ENCODE data around the gene HBA2. TPM values are rescaled to one million over a fixed set of nuclear protein-coding genes. Genes with fewer than 3 reads are reported as not detected.

Gene HBA2
- polyA plus RNA-seq, 3 donors = 2.8 to 193 (median 158) TPM

- Mint-ChIP-seq H3K27me3 (ENCODE audit: low read depth in 3 of 3) (peaks cover 51 to 74% (median 64%) of the 10 kb centered on the region in 3 donors), H3K9me3 (peaks cover 0 to 20% (median 4%) of the 10 kb centered on the region in 7 donors), H3K4me3 (peak overlapping the region in 1 of 2 donors; percentile 65), H3K36me3 (peaks cover 3 to 4% of the 10 kb centered on the region in 2 donors), H3K4me1 (peaks cover 11% of the 10 kb centered on the region), H3K27ac (no peak overlapping the region)
- H3K27me3 ChIP-seq (ENCODE audit: control insufficient read depth in 2 of 2, insufficient read depth in 2 of 2, low read length in 2 of 2) = peaks cover 43 to 65% of the 10 kb centered on the region in 2 donors
- H3K36me3 ChIP-seq (replicated peaks in 1 of 2; ENCODE audit: control insufficient read depth in 1 of 2, insufficient read depth in 2 of 2, low read length in 2 of 2) = no peaks in the 10 kb centered on the region
- H3K4me3 ChIP-seq (replicated peaks in 1 of 3; ENCODE audit: low read depth in 2 of 3, low read length in 3 of 3) = no peak overlapping the region
- intact Hi-C loops (cut with micrococcal nuclease) = no loop called here
- no peak overlapping the region for H3K27ac ChIP-seq (ENCODE audit: low read depth in 1 of 2, low read length in 2 of 2)
- no peaks in the 10 kb centered on the region for H3K79me2 ChIP-seq (ENCODE audit: insufficient read depth, low read length)
- no peak for TF ChIP-seq CTCF (IDR thresholded peaks at IDR 0.05)
- H3K4me1 ChIP-seq (ENCODE audit: control insufficient read depth in 1 of 2, insufficient read depth in 2 of 2, low read length in 2 of 2) = peaks cover 8 to 17% of the 10 kb centered on the region in 2 donors
- H2AFZ ChIP-seq (ENCODE audit: insufficient read depth, low read depth, low read length, poor library complexity, severe bottlenecking) = no peak overlapping the region
- no peaks in the 10 kb centered on the region for H4K20me1 ChIP-seq (ENCODE audit: insufficient read depth, low read length)
- no peak for DNase-seq
- peaks cover 0 to 9% of the 10 kb centered on the region in 2 donors for H3K9me3 ChIP-seq (replicated peaks in 1 of 2; ENCODE audit: control insufficient read depth in 1 of 2, insufficient read depth in 1 of 2, low read length in 2 of 2)
- H3K4me2 ChIP-seq (replicated peaks; ENCODE audit: extremely low read depth, low read length, poor library complexity, severe bottlenecking) = no peak overlapping the region
- 74% methylated on average over 3 of the region's 11 CpGs for WGBS (ENCODE audit: insufficient coverage)
- no peak overlapping the region for H3K9ac ChIP-seq (ENCODE audit: insufficient read depth, low read length, poor library complexity, severe bottlenecking)
Measured at GRCh38 chr16:178668-179015, 6.0 kb downstream of the HBA2 start.

GRCh38 chr16:179211-180092 lies 6.8 kb downstream of the HBA2 start:
- peaks cover 1 to 3% of the 10 kb centered on the region in 2 donors for H3K36me3 Mint-ChIP-seq
- no peaks in the 10 kb centered on the region for H3K79me2 ChIP-seq (ENCODE audit: insufficient read depth, low read length)
- peaks cover 11% of the 10 kb centered on the region for H3K4me1 Mint-ChIP-seq
- peaks cover 8 to 17% of the 10 kb centered on the region in 2 donors for H3K4me1 ChIP-seq (ENCODE audit: control insufficient read depth in 1 of 2, insufficient read depth in 2 of 2, low read length in 2 of 2)
- no peak overlapping the region for H3K9ac ChIP-seq (ENCODE audit: insufficient read depth, low read length, poor library complexity, severe bottlenecking)
- H3K4me3 Mint-ChIP-seq = peak overlapping the region in 1 of 2 donors; percentile 80
- H3K27me3 Mint-ChIP-seq (ENCODE audit: low read depth in 3 of 3) = peaks cover 48 to 67% (median 57%) of the 10 kb centered on the region in 3 donors
- 87% methylated on average over 5 of the region's 17 CpGs for WGBS (ENCODE audit: insufficient coverage)
- H3K9me3 Mint-ChIP-seq = peaks cover 0 to 17% (median 3%) of the 10 kb centered on the region in 7 donors
- TF ChIP-seq CTCF (IDR thresholded peaks at IDR 0.05) = no peak
- no peaks in the 10 kb centered on the region for H4K20me1 ChIP-seq (ENCODE audit: insufficient read depth, low read length)
- H2AFZ ChIP-seq (ENCODE audit: insufficient read depth, low read depth, low read length, poor library complexity, severe bottlenecking) = no peak overlapping the region
- H3K27ac Mint-ChIP-seq = no peak overlapping the region
- peaks cover 0 to 9% of the 10 kb centered on the region in 2 donors for H3K9me3 ChIP-seq (replicated peaks in 1 of 2; ENCODE audit: control insufficient read depth in 1 of 2, insufficient read depth in 1 of 2, low read length in 2 of 2)
- peaks cover 39 to 60% of the 10 kb centered on the region in 2 donors for H3K27me3 ChIP-seq (ENCODE audit: control insufficient read depth in 2 of 2, insufficient read depth in 2 of 2, low read length in 2 of 2)
- no peak for DNase-seq
- no peak overlapping the region for H3K4me3 ChIP-seq (replicated peaks in 1 of 3; ENCODE audit: low read depth in 2 of 3, low read length in 3 of 3)
- no peak overlapping the region for H3K27ac ChIP-seq (ENCODE audit: low read depth in 1 of 2, low read length in 2 of 2)
- H3K4me2 ChIP-seq (replicated peaks; ENCODE audit: extremely low read depth, low read length, poor library complexity, severe bottlenecking) = no peak overlapping the region
- intact Hi-C loops (cut with micrococcal nuclease) = no loop called here
- H3K36me3 ChIP-seq (replicated peaks in 1 of 2; ENCODE audit: control insufficient read depth in 1 of 2, insufficient read depth in 2 of 2, low read length in 2 of 2) = no peaks in the 10 kb centered on the region
